COLO668 (cell line): ENCODE results near the gene SULF2.

Source experiments
- DNase-seq: peaks from one replicate; lab custom pipeline; 2025; ENCODE audit not compliant: unreplicated experiment; lab: John Stamatoyannopoulos, UW

The SULF2 gene

DNA sequence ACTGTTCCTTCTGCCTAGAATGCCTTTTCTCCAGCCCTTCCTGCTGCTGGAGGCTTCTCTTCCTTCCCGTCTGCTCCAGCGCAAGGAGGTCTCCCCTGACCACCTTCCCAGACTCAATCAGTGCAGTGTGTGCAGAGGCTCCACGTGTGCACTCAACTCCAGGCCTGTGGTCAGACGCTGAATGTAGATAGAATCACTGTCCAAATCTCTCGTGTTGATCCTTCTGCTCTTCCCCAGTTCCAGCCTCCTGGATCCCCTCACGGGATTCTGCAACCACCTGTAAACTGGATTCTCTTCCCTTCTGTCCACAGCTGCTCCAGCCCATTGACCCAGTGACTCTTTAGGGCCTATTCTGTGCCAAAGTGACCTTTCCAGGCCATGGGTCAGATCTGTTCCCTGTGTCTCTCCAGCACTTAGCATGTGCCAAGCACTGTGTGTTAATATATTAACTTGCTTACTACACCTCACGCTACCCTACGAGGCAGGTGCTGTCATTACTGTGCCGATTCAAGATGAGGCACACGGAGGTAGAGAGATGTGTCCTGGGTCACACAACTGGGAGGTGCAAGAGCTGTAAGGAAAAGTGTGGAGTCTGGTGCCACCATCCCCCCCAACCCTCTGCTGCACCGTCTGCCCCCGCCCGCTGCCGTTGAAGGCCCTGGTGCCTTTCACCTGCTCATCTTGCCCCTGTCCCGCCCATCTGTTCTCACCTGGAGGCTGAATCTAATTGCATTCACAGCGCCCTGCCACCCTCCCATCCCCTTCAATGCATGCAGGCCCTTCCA is 112.2 kb downstream of the SULF2 start:
- no peak for DNase-seq

DNA sequence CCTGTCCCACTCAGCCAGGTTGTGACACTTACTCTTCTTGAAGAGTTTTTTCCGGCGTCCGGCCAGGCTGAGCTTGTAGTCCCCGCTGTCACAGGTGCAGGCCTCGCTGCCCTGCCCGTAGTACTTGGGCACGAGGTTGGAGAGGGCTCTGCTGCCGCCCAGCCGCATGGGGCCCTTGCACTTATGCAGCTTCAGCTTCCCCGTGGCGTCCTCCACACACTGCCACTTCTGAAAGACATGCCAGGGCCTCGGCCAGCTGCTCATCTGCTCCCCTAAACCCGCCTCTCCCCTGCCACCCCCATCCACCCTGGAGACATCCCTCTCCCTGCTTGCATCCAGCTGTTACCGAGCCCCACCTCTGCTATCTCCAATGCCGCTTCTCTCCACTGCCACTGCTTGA is 113.1 kb downstream of the SULF2 start:
- no peak for DNase-seq

DNA sequence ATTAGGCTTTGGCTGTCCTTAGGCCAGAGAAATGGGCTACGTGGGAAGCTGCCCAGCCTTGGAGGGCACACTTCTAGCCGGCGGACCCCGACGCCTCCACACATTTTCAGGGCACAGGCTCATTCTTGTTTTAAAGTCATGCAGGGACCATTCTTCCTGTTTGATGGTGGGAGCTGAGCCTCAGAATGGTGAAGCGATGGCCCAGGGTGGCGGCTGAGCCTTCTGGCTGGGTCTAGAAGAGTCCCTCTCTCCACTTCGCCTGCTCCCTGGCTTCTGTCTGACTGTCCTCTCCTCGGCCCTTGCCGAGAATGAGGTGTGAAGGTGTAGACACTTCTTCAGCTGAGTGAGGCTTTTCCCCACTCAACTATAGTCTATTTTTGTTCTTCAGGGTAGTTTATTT is 114.4 kb downstream of the SULF2 start:
- DNase-seq: no peak

DNA sequence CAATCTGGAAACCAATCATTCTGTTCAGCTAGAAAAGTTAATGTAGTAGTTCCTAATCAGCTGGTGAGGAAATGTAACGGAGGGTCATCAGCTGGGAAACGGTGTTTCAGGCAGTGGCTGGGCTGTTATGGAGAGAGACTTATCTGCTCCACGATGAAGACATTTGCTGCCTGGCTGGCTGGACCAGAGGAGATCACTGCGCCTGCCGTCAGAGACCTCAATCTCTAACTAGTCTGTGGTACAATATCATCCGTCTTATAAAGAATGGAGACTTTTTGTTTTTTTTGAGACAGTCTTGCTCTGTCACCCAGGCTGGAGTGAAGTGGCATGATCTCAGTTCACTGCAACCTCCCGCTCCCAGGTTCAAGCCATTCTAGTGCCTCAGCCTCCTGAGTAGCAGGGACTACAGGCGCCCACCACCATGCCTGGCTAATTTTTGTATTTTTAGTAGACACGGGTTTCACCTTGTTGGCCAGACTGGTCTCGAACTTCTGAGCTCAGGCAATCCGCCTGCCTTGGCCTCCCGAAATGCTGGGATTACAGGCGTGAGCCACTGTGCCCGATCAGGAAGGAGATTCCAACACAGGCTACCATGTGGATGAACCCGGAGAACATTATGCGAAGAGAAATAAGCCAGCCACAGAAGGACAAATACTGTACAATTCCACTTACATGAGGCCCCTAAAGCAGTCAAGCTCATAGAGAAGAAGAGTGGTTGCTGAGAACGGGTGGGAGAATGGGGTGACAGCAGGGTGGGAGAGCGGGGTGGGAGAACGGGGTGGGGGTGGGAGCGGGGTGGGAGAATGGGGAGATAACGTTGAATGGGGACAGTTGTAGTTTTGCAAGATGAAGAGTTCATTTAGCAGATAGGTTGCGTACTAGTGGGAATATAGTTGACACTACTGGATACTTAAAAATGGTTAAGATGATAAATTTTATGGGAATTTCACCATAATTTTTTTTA is 115.1 kb downstream of the SULF2 start:
- no peak for DNase-seq

DNA sequence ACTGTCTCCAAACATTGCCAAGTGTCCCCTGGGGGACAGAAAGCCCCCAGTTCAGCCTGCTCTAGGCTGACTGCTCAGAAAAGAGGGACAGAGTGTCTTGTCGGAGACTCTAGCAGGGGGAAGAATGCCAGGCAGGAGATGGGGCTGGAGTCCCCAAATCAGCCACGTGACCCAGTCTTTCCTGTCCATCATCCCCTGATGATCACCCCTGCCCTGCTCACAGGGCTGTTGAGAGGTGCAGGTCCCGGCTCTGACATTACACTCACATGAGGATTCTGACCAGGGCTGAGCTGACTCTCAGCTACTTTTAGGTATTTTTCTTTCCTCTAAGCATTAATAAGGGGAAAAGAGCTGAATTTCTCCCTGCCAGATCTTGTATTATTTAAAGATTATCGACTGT is 115.8 kb downstream of the SULF2 start:
- no peak for DNase-seq

DNA sequence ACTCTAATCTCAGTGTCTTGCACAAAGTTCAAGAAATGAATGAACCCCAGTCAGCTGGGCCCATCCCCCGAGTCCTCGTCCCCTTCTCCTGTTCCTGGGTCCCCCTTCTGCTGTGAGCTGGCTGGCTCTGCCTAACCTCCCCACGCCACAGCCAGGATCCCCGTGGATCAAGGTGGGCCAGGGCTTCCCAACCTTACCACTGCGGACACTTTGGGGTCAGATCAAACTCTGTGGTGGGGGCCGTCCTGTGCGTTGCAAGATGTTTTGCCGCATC is 116.2 kb downstream of the SULF2 start:
- no peak for DNase-seq

DNA sequence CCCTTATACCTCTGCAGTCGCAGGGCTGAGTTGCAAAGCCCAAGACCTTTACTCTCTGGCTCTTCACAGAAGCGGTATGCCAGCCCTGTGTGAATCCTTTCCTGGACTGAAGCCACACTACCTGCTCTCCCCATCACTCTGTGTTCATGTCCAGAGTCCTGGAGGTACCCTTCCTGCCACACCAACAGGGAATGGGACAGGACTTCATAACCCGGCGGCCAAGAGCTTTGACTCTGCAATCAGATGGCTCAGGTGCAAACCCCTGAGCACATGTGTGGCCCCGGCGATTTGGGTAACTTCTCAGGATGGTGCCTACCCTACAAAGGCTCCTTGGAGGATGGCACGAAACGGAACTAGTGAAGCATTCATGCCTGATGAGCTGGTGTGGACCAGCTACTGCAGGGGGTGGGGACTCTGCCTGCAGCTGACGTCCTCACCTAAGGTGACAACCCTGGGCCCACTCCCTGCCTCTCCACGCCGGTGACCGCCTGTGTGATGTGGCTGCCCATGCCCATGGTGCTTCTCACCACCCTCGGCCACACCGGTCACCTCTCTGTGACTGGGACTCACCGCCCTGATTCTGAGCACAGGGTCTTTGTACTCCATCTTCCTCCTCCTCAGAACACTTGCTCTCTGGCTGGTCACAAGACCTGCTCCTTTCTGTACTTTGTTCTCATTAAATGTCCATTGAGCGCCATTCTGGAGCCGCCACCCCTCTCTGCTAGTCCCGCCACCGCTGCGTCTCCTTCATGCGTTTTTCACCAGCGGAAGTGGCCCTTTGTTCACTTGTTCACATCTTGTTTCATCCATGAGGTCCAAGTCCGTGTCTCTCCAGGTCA is 116.7 kb downstream of the SULF2 start:
- DNase-seq: no peak

DNA sequence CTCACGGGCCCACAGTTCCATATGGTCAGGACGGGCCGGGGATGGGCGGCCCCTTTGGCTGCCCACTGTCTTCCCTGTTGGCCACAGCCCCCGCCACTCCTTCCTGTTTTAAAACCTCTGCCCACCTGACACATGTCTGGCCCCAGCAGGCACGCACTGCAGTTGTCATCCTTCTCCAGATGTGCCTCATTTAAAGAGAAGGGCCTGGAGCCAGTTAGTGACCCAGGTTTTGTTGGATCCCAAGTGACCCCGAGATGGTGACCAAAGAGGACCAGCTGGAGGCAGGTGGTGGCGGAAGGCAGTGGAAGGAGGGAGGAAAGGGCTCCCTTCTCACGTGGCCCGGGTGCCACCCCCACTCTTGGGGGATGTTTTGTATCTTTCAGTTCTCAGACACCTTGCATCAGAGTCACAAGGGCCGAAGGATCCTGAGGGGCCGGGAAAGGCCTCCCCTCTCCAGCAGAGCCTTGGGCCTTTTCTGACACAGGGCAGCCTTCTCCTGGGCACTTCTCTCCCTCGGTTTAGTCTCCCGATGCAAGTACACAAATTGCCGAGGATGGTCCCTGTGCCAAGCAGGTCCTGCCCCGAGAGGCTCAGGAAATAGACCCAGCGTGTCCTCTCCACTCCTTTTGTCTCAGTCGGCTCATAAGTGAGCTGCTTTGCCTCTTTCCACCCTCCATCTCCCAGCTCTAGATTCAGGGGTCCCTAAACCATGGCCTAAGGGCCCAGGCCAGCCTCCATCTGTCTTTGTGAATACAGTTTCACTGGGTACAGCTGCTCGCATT is 117.6 kb downstream of the SULF2 start:
- no peak for DNase-seq

DNA sequence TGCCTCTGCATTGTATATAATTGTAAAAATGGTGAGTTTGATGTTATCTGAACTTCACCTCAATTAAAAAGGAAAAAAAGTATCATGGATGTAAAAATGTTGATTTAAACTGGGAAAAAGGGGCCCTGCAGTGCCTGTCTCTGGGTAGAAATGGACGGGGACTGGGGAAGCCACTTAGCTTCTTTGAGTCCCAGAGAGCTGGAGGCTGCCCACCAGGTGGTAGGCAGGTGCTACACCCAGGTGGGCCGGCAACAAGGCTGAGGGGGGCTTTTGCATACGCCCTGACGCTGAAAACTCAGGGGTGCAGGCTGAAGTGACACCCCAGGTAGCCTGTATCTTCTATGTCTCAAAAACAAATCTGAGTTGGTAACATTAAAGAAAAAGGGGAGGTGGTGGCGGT is 118.2 kb downstream of the SULF2 start:
- no peak for DNase-seq

DNA sequence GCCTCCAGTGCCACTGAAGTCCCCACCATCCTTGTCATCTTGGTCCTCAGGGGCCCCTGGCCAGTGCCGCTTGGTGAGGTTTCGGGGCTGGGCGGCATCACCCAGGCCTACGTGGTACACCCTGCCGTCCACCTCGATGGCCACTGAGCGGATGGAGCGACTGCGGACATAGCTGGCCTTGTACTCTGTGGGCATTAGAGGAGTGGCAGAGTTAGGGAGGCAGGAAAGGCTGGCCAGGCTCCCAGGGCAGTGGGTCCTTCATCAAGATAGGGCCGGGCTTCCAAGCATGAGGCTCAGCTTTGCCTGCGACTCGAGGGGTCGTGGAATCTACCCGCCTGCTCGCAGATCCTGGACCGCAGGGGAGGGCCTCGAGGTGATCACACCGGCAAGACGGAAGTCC is 119.0 kb downstream of the SULF2 start:
- DNase-seq: no peak

DNA sequence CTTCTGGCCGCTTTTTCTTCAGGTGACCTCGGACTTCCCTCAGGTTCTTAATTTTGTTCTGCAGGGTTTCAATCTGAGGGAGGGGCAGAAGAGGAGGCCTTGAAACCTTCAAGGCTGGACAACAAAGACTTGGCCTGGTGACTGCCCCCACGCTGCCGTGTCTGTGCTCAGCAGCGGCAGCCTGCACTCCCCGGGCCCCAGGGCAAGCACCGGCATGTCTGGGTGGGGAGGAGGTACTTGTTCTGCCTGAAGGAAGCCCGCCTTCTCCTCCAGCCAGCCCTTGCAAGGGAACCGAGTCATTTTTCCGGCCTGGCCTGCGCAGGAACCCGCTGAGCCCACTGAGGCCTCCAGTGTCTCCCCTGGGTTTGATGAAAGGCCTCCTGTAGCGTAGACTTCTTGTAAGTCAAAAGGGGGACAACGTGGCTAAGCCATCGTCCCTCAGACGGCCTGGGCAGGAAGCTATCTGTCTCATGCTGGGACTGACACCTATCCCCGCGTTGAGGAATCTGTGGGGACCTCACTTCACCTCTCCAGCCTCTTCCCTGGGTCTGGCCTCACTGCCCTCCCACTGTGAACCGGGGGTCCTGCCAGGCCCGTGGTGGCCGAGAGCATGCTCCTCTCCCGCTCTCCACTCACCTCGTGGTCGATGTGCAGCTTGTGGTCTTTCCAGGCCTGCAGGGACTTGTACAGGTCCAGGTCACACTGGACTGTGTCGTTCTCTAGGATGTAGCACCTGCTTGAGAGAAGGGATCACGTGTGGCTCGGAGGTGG is 119.9 kb downstream of the SULF2 start:
- no peak for DNase-seq

DNA sequence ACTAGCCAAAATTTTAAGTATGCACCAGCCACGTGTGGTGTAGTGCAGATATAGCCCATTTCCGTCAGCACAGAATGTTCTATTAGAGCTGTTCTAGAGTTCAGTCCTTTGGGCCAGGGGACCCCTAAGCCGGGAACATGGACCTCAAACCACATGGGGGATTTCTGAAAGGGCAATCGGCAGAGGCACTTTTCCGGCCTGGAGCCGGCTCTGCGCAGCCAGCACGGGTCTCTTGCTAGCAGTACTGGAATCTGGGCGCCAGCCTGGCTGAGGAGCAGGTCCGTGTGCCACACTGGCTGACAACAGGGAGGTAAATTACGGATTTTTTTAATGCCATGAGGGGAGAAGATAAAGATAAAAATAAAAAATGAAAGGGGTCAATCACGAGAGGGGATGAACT is 120.5 kb downstream of the SULF2 start:
- DNase-seq: no peak

DNA sequence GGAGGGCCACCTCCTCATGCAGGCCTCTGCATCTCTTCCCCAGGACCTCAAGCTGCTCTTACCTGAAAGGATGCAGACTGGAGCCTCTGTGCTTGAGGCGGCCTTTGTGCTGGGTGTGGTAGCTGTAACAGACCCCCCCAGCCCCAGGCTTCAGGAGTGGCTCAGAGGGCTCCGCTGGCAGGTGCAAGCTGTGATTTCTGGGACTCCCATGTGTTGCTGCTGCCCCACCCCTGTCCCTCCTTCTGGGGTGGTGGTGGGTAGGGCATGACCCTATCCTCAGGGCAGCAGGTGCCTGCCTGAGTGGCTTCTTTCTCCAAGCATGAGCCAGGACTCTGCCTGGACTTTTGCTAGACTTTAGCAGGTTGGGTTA is 121.2 kb downstream of the SULF2 start:
- DNase-seq: no peak

DNA sequence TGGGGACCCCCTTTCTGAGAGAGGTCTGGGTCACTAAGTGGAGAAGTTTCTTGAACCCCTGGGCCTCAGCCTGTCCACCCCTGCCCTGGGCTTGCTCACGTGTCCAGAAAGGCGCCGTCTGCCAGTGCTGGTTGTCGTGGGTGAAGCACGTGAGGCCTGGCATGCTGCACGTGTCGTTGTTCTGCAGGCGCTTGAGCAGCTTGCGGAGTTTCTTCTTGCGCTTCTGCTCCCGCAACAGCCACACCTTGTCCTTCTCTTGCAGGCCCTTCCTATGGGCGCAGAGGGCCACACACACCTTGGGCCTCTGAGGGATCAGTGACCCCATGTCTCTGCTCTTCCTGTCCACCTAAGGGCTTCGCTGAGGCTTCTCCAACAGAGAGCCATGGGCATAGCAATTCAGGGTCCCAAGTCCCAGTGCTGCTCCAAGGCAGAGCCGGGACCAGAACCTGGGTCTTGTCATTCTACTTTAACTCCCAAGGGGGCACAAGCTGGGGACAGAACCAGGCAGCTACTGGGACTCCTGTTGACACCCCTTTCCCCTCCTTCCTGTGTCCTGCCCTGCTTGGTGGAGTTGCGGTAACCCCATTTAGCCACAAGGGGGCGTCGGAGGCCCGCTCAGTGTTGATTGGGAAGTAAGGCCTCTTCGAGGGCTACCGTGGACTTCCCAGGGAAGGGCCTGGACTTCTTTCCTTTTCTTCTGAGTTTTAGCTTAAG is 121.8 kb downstream of the SULF2 start:
- DNase-seq: peak; percentile 65

DNA sequence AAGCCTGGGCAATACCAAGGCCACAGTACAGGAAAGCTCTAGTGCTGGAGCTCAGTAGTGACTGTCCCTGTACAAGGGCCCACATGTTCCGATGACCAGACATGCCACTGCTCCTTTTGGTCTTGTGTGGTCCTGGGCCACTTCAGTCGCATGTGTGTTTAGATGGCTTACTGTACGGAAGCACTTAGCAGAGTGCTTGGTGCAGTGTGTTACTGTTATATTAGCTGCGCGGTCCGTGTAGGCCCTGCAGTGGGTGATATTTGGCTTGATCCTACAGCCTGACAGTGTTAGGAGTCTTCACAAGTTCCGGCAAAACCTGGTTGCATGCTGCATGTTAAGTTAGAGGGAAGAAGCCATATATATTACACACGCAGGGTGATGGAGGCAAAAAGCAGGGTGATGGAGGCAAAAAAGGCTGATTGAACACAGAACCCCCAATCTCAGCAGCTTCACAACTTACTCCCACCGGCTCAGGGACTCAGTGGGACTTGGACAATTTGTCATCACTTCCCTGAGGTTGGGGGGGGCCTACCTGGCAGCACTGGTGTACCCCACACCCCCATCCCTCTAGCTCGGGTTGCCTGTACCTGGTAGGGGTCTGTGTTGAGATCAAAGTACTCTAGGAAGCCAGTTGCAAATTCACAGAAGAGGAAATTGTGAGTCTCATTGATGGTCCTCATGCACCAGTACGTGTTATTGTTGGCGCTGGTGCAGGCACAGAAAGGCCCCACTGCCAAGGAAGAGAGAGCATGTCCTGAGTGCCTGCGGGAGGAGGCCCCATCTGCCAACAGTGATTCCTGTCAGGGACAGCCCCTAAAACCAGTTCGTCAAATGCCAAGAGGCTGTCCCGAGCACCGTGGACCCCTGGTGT is 122.6 kb downstream of the SULF2 start:
- no peak for DNase-seq

DNA sequence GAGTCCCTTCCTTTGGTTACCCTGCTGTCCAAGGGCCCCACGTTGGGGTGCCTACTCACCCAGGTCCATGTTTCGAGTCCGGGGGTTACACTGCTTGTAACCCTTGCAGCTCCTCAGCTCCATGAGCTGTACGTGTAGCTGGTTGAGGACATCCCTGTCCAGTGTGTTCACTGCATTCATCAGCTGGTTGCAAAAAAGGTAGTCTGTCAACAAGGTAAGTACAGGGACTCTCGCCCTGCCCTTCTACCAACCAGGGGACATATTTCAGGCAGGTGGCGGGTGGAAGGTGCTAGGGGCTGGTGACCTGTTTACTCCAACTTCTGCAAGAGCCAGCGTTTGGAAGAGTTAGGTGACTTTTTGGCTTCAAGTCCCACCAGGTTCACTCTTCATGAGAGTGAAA is 123.6 kb downstream of the SULF2 start:
- DNase-seq: no peak

DNA sequence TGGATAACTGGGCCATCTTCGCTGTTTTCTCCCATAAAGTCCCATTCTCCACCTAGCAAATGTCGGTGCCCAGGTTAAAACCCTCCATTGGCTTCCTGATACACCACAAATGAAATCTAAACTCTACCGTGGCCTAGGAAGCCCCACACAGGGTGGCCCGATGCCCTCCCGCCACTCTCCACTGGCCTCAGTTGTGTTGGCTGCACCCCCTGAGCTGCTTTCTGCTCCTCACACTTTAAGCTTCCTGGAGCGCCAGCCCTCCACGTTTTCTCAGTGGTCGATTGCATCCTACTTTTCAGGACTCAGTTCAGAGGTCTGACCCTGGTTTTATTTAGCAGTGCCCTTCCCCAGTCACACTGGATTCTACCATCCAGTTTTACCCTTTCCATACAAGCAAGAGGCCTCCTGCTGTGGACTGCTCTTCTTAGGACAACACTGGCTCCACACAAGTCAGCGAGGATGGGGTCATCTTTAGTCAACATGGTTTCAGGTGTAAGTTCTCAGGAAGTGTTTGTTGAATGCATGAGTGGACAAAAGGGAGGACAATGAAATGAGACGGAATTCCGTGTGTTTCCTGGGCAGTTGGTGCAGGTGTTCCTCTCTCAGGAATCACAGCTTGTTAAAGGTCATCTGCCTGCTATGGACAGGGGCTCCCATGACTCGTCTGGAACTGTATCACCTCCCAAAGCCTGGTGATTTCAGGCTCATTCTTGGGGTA is 124.1 kb downstream of the SULF2 start:
- no peak for DNase-seq

DNA sequence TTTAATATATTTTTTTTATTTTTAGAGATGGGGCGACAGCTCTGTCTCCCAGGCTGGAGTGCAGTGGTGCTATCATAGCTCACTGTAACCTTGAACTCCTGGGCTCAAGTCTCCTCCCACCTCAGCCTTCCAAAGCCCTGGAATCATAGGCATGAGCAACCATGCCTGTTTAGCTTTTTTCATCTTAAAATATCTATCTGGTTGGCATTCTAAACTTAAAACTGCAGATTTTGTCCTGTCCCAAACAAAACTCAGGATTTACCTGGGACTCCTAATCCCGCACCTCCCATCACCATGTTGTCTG is 124.7 kb downstream of the SULF2 start:
- DNase-seq: no peak
